GM18517 (cell line): ENCODE measurements around the gene ADAMTSL2.

Source experiments
- ATAC-seq: cut with Tn5 transposase; IDR thresholded peaks from one replicate; pipeline ENCODE4 v1.9.1; 2021; ENCODE audit warnings: mild to moderate bottlenecking, moderate library complexity; ENCODE audit not compliant: unreplicated experiment

The ADAMTSL2 gene

DNA sequence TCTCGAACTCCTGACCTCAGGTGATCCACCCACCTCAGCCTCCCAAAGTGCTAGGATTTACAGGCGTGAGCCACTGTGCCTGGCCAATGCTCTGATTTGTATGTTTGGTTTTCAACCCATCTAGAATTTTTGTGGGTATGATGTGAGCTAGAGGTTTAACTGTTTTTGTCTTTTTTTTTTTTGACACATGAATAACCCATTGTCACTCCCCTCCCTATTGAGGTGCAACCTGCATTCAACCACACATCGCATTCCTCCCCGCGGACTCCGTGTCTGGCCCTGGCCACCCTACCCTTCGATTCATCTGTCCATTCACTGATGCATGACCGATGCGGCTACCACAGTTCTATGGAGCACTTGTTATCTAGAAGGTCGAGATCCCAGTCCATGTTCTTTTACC is 84.2 kb downstream of the ADAMTSL2 start:
- no peak for ATAC-seq

GRCh38 chr9:133619791-133620190 is 85.3 kb downstream of the ADAMTSL2 start:
- no peak for ATAC-seq

- ATAC-seq: no peak
Measured at GRCh38 chr9:133621725-133622267, 87.3 kb downstream of the ADAMTSL2 start.

DNA sequence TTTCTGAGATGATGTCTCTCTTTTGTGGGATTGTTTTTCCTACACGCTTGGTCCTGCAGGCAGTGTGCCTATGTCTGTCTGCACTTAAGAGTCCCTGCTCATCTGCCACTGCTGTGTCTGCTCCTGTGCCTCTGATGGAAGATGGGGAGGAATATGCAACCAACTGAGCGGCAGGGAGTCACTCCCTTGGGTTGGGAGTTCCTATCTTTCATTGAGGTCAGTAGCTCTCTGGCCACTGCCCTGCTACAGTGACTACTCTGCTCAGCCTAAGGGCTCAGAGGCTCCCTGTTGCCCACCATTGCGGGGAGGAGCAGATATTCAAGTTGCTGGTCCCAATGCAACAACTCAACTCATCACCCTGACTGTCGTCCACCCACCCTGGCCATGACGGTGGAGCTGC is 88.1 kb downstream of the ADAMTSL2 start:
- no peak for ATAC-seq
